ENCODE data around the gene SAMD4A.

SAMD4A gene

DNA sequence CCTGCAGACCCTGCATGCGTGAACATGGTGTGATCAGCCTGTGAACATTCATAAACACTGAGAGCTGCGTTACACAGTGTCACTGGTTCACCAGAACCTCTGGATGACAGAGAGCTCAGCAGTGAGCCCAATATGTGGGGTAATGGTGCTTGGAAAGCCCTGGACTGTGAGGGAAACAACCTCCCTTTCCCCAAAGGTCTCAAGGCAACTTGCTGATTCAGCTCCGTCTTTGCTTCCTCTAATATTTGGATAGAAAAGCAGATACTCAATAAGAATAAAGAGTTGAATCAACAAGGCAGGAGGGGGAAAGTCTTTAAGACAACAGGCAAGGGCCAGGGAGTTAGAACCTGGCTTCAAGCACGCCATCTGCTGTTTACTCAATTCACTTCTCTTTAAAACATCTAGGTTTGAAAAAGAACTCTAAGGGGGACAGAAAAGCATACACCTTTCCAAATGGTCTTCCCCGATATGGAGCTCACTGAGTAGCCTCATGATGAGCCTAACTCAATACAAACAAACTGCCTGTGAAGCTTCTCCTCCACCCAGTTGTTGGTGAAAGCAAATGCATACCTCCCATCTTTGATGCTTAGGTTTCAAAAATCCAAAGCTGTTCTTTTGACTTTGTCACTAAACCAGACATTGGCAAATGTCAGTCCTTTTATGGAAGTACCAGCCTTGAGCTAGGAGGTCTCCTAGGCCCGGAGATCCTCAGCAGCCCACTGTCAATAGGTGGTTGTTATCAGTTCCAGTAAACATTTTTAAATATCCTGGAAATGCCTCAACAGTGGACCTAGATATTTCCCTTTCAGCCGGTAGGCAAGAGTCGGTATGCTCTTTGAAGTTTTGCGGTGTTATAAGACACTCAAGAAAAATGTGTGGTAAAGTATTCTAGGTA is 76.1 kb downstream of the SAMD4A start:
- no peak overlapping the region for H3K9ac ChIP-seq (ENCODE audit: low read depth, low read length)
- H3K9me3 ChIP-seq (ENCODE audit: control insufficient read depth, insufficient read depth, low read length): no peaks in the 10 kb centered on the region
- no peaks in the 10 kb centered on the region for H3K36me3 ChIP-seq (ENCODE audit: control insufficient read depth, insufficient read depth, low read length)
- no peaks in the 10 kb centered on the region for H3K27me3 ChIP-seq (ENCODE audit: control insufficient read depth, insufficient read depth, low read length)
- no peak overlapping the region for H3K4me3 ChIP-seq (ENCODE audit: low read depth, low read length)
- H3K4me1 ChIP-seq (ENCODE audit: control insufficient read depth, insufficient read depth, low read length): peaks cover 10% of the 10 kb centered on the region

DNA sequence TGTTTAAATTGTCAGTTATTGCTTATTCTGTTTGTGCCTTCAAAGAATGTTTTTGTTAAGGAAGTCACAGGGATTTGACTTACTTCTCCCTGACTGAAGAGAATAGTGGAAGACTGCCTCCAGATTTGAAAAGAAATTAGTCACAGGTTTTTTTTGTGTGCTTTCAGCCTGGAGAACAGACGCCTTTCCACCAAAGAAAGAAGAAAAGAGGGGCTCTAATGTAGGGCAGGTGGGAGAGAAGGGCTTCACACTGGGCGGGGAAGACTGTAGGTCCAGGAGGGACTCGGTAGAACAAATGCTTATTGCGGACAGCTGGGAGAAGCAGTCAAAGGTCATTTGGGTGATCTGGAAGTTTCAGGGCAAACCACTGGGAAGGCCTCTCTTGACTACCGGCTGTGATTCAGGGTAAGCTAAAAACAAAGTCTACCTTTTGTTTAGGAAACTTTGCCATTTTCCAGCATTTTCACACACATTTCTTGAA is 76.8 kb downstream of the SAMD4A start:
- Histone ChIP-seq H3K9ac (ENCODE audit: low read depth, low read length) (no peak overlapping the region), H3K4me3 (ENCODE audit: low read depth, low read length) (no peak overlapping the region), H3K9me3 (ENCODE audit: control insufficient read depth, insufficient read depth, low read length) (no peaks in the 10 kb centered on the region), H3K27me3 (ENCODE audit: control insufficient read depth, insufficient read depth, low read length) (no peaks in the 10 kb centered on the region), H3K36me3 (ENCODE audit: control insufficient read depth, insufficient read depth, low read length) (no peaks in the 10 kb centered on the region), H3K4me1 (ENCODE audit: control insufficient read depth, insufficient read depth, low read length) (peaks cover 10% of the 10 kb centered on the region)

DNA sequence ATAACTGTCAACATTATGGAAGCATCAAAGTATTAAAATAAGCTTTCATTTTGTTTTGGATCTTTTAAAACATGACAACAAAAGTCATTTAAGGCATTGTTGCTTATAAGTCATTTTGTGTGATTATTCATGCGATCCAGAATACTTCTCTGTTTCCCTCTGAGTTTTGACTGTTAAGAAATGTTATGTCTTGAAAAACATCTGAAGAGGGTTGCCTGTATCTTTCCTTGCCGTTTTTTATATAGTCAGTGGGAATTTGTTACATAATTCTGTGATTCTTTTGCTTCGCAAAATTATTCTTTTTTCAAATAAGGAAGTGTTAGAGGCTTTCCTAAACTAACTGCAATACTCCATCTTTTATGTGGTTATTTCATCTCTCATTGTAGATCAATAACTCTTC is 78.7 kb downstream of the SAMD4A start:
- Histone ChIP-seq H3K27me3 (ENCODE audit: control insufficient read depth, insufficient read depth, low read length) (no peaks in the 10 kb centered on the region), H3K9ac (ENCODE audit: low read depth, low read length) (no peak overlapping the region), H3K36me3 (ENCODE audit: control insufficient read depth, insufficient read depth, low read length) (no peaks in the 10 kb centered on the region), H3K4me1 (ENCODE audit: control insufficient read depth, insufficient read depth, low read length) (peaks cover 8% of the 10 kb centered on the region), H3K4me3 (ENCODE audit: low read depth, low read length) (no peak overlapping the region), H3K9me3 (ENCODE audit: control insufficient read depth, insufficient read depth, low read length) (no peaks in the 10 kb centered on the region)

DNA sequence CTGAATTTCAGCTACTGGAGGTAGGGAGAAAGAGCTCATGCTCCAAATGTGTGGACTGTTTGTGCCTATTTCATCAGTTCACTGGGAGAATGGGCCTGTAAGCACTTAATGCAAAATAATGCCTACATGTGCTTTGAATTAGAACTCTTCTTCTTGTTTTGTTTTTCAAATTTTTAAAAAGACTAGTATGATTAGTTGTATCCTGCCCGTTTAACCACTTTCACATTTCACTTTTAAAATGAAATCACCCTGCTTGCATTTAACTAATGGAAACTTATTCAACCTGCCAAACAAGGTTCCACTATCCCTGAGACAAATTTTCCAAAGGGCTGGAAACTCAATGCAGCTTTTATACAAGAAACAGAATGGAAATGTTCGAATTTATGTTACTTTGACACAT is 79.7 kb downstream of the SAMD4A start:
- no peaks in the 10 kb centered on the region for H3K36me3 ChIP-seq (ENCODE audit: control insufficient read depth, insufficient read depth, low read length)
- H3K9me3 ChIP-seq (ENCODE audit: control insufficient read depth, insufficient read depth, low read length): no peaks in the 10 kb centered on the region
- no peak overlapping the region for H3K4me3 ChIP-seq (ENCODE audit: low read depth, low read length)
- no peak overlapping the region for H3K9ac ChIP-seq (ENCODE audit: low read depth, low read length)
- peaks cover 18% of the 10 kb centered on the region for H3K4me1 ChIP-seq (ENCODE audit: control insufficient read depth, insufficient read depth, low read length)
- no peaks in the 10 kb centered on the region for H3K27me3 ChIP-seq (ENCODE audit: control insufficient read depth, insufficient read depth, low read length)

DNA sequence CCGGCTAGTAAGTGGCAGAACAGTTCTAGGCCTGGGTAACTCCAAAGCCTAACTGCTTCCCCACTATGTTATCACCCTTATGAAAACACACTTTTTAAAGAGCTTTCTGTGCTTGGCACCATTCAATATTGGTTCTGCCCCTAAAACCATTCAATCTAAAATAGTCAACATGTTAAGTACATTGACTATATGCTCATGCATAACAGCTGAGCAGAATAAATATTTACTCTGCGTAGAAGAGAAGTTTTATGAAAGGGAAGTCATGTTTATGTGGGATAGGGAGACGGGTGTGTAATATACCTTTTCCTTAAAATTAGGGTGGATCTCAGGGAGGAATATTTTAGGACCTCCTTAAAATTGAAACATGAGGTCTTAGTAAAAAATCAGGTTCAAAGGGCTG is 80.5 kb downstream of the SAMD4A start:
- H3K27me3 ChIP-seq (ENCODE audit: control insufficient read depth, insufficient read depth, low read length): no peaks in the 10 kb centered on the region
- H3K4me1 ChIP-seq (ENCODE audit: control insufficient read depth, insufficient read depth, low read length): peaks cover 22% of the 10 kb centered on the region
- H3K9me3 ChIP-seq (ENCODE audit: control insufficient read depth, insufficient read depth, low read length): no peaks in the 10 kb centered on the region
- H3K36me3 ChIP-seq (ENCODE audit: control insufficient read depth, insufficient read depth, low read length): no peaks in the 10 kb centered on the region
- H3K9ac ChIP-seq (ENCODE audit: low read depth, low read length): no peak overlapping the region
- no peak overlapping the region for H3K4me3 ChIP-seq (ENCODE audit: low read depth, low read length)

DNA sequence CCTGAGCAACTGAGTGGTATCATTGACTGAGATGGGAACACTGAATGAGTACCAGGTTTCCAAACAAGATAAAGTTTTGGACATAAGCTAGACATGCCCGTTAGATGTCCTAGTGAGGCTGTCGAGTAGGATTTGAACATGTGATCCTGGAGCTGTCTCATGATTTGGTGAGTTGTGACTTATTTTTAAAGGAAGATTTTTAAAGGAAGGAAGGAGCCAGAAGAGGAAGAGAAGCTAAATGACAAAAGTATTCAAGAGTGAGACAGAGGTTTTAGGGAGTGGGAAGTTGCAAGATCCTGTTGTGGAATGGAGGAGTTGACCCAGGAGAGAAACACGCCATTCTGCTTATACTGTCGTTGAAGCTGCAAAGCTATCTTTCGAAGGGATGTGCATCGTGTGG is 82.1 kb downstream of the SAMD4A start:
- H3K36me3 ChIP-seq (ENCODE audit: control insufficient read depth, insufficient read depth, low read length): no peaks in the 10 kb centered on the region
- H3K9ac ChIP-seq (ENCODE audit: low read depth, low read length): no peak overlapping the region
- H3K27me3 ChIP-seq (ENCODE audit: control insufficient read depth, insufficient read depth, low read length): no peaks in the 10 kb centered on the region
- peaks cover 20% of the 10 kb centered on the region for H3K4me1 ChIP-seq (ENCODE audit: control insufficient read depth, insufficient read depth, low read length)
- no peaks in the 10 kb centered on the region for H3K9me3 ChIP-seq (ENCODE audit: control insufficient read depth, insufficient read depth, low read length)
- H3K4me3 ChIP-seq (ENCODE audit: low read depth, low read length): no peak overlapping the region

DNA sequence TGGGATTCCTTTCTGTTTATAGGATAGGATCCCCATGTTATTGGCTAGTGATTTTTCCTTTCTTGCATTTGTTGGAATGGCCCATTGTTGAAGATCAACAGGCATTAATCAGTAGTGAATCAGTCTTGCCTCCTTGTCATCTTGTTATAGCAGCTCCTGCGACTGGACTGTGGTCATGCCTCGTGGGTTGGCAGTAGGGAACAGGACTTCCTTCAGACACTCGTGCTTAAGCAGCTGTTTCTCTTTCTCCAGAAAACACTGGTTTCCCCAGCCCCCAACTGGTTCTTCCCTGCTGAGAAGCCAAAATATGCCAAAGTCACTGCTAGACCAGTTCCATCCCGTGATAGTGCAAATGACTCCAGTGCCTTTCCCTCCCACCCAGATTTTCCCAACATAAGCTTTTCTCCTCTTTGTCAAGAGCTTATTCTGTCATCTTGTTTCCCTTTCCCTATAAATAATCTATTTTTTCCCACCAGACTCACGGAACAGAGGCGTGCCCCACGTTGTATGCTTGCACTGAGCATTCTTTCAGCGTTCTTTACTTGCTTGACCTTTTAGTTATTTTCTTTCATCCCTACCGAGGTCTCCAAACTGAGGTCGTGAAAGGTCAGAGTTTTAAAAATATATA is 83.5 kb downstream of the SAMD4A start:
- H3K27me3 ChIP-seq (ENCODE audit: control insufficient read depth, insufficient read depth, low read length): no peaks in the 10 kb centered on the region
- H3K9ac ChIP-seq (ENCODE audit: low read depth, low read length): no peak overlapping the region
- peaks cover 20% of the 10 kb centered on the region for H3K4me1 ChIP-seq (ENCODE audit: control insufficient read depth, insufficient read depth, low read length)
- no peaks in the 10 kb centered on the region for H3K9me3 ChIP-seq (ENCODE audit: control insufficient read depth, insufficient read depth, low read length)
- H3K36me3 ChIP-seq (ENCODE audit: control insufficient read depth, insufficient read depth, low read length): no peaks in the 10 kb centered on the region
- H3K4me3 ChIP-seq (ENCODE audit: low read depth, low read length): no peak overlapping the region

DNA sequence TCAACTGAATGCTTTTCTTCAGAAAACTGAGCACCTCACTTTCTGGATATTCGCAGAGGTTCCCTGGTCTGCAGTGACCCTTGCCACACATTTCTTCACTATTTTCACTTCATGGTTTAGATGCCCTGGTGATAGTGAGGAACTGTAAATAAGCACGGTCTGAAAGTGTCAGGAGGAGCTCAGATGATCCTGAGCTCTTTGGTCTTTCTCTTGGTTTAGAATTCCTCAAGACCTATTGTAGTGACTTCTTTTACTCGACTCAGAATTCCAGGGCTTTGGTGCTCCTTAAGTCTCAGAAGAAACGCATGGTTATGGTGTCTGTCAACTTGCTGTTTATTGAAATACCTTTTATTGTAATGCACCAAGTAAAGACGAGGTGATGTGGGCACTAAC is 84.0 kb downstream of the SAMD4A start:
- Histone ChIP-seq H3K4me3 (ENCODE audit: low read depth, low read length) (no peak overlapping the region), H3K36me3 (ENCODE audit: control insufficient read depth, insufficient read depth, low read length) (no peaks in the 10 kb centered on the region), H3K9ac (ENCODE audit: low read depth, low read length) (no peak overlapping the region), H3K27me3 (ENCODE audit: control insufficient read depth, insufficient read depth, low read length) (no peaks in the 10 kb centered on the region), H3K4me1 (ENCODE audit: control insufficient read depth, insufficient read depth, low read length) (peaks cover 20% of the 10 kb centered on the region), H3K9me3 (ENCODE audit: control insufficient read depth, insufficient read depth, low read length) (no peaks in the 10 kb centered on the region)

DNA sequence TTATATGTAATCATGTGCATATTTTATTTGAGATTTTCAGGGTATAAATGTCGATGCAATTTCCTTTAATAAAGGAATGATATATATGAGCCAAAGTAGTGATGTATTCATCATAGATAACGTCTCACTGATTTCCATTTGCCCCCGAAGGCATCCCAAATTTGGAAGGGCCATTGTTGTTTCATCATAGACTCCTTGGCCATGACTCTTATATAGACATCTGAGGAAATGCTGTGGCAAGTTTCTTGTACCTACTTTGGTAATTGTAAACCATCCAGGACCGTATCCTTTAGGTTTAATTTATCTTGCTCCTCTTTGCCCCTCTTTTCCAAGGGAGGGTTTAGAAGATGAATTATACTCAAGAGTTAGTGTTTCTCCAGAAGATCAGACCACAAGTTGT is 84.7 kb downstream of the SAMD4A start:
- Histone ChIP-seq H3K9me3 (ENCODE audit: control insufficient read depth, insufficient read depth, low read length) (no peaks in the 10 kb centered on the region), H3K4me3 (ENCODE audit: low read depth, low read length) (no peak overlapping the region), H3K9ac (ENCODE audit: low read depth, low read length) (no peak overlapping the region), H3K36me3 (ENCODE audit: control insufficient read depth, insufficient read depth, low read length) (no peaks in the 10 kb centered on the region), H3K27me3 (ENCODE audit: control insufficient read depth, insufficient read depth, low read length) (no peaks in the 10 kb centered on the region), H3K4me1 (ENCODE audit: control insufficient read depth, insufficient read depth, low read length) (peaks cover 20% of the 10 kb centered on the region)

DNA sequence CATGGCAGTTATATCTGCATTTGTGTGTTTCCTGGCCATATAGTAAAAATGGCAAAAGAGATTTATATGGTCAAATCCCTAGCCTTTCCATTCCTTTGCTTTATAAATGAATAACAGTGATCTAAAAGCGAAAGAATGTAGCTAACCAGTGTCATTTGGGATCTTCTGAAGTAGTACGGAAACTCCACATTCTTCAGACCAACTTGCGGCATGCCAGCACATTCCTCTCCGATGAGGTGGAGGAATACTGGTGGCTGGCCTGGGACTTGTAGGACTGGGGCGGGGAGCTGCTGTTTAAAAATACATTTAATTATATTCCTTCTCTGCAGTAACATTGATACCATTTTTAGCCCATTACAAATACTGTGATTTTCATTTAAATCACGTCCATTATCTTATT is 85.3 kb downstream of the SAMD4A start:
- Histone ChIP-seq H3K4me3 (ENCODE audit: low read depth, low read length) (no peak overlapping the region), H3K9me3 (ENCODE audit: control insufficient read depth, insufficient read depth, low read length) (no peaks in the 10 kb centered on the region), H3K27me3 (ENCODE audit: control insufficient read depth, insufficient read depth, low read length) (no peaks in the 10 kb centered on the region), H3K9ac (ENCODE audit: low read depth, low read length) (no peak overlapping the region), H3K4me1 (ENCODE audit: control insufficient read depth, insufficient read depth, low read length) (peaks cover 20% of the 10 kb centered on the region), H3K36me3 (ENCODE audit: control insufficient read depth, insufficient read depth, low read length) (no peaks in the 10 kb centered on the region)

DNA sequence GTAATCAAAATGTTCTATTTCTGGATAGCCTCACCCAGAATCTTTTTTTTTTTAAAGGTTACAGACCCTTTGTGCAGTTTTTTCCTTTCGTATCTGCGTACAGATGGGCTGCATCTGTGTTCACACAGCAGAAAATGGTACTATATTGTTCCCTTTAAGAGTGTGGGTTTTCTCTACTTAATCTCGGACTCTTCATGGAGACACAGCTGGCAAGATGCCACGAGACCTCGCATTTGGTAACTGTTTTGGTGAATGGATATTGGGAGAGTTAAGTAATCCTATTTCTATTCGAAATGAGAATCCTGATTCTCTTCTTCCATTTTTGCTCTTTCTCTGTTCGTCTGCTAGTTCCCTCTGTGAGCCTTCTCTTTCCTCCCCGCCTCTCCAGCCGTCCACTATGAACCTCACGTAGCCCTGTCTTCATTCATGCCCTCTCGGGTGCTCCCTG is 85.7 kb downstream of the SAMD4A start:
- Histone ChIP-seq H3K9me3 (ENCODE audit: control insufficient read depth, insufficient read depth, low read length) (no peaks in the 10 kb centered on the region), H3K27me3 (ENCODE audit: control insufficient read depth, insufficient read depth, low read length) (no peaks in the 10 kb centered on the region), H3K4me3 (ENCODE audit: low read depth, low read length) (no peak overlapping the region), H3K9ac (ENCODE audit: low read depth, low read length) (no peak overlapping the region), H3K36me3 (ENCODE audit: control insufficient read depth, insufficient read depth, low read length) (no peaks in the 10 kb centered on the region), H3K4me1 (ENCODE audit: control insufficient read depth, insufficient read depth, low read length) (peaks cover 20% of the 10 kb centered on the region)
